Measurements from ENCODE around the gene TRABD2B. TPM values are rescaled to one million over a fixed set of nuclear protein-coding genes. Genes with fewer than 3 reads are reported as not detected.
A peak's percentile ranks its signal among the peaks of the same experiment; 100 is the strongest.

Gene TRABD2B
- total and polyA plus RNA-seq, 2 of the 13 experiments (the other 11 are each of a cell fraction or from before 2014, with no cell fraction given) = 0.04 TPM; not detected in 1

- TF ChIP-seq ARNT (IDR thresholded peaks at IDR 0.05) = no peak
- TF ChIP-seq SKI (IDR thresholded peaks at IDR 0.05; ENCODE audit: partially characterized antibody) = no peak
- no peak for TF ChIP-seq ZBTB39 (CRISPR knock-in tag; IDR thresholded peaks at IDR 0.05)
- no peak for TF ChIP-seq ZNF616 (CRISPR knock-in tag; IDR thresholded peaks at IDR 0.05; ENCODE audit: low read depth)
- TF ChIP-seq IKZF4 (CRISPR knock-in tag; IDR thresholded peaks at IDR 0.05; ENCODE audit: borderline replicate concordance, low read depth, not compliant biosample characterization) = no peak
- TF ChIP-seq MXD4 (CRISPR knock-in tag; IDR thresholded peaks at IDR 0.05) = no peak
- no peak for TF ChIP-seq GABPB1 (CRISPR knock-in tag; IDR thresholded peaks at IDR 0.05)
Measured at GRCh38 chr1:47937586-47938254, 59.5 kb downstream of the TRABD2B start (continued).

GRCh38 chr1:47936916-47937551, 60.2 kb downstream of the TRABD2B start:
- Histone ChIP-seq H3K9me3 (ENCODE audit: low read length) (no peaks in the 10 kb centered on the region), H3K4me1 (ENCODE audit: insufficient read depth, low read length) (peaks cover 35% of the 10 kb centered on the region), H3K36me3 (replicated peaks in 1 of 2; ENCODE audit: control insufficient read depth in 1 of 2, insufficient read depth in 2 of 2, low read length in 2 of 2) (no peaks in the 10 kb centered on the region), H3K9ac (ENCODE audit: insufficient read depth, low read depth, low read length) (no peak overlapping the region), H3K4me3 (replicated peaks in 1 of 3; ENCODE audit: insufficient read depth in 1 of 3, low read depth in 2 of 3, low read length in 3 of 3) (no peak overlapping the region), H2AFZ (ENCODE audit: low read length) (no peak overlapping the region), H3K4me2 (ENCODE audit: low read depth, low read length) (no peak overlapping the region), H4K20me1 (ENCODE audit: insufficient read depth, low read length) (no peaks in the 10 kb centered on the region), H3K27ac (ENCODE audit: extremely low read length, insufficient read depth, low read length) (no peak overlapping the region), H3K79me2 (ENCODE audit: insufficient read depth, low read length) (no peaks in the 10 kb centered on the region), H3K27me3 (ENCODE audit: control insufficient read depth in 1 of 2, insufficient read depth in 2 of 2, low read length in 2 of 2) (peaks cover 0 to 12% of the 10 kb centered on the region in 2 experiments; a peak in 3 of 5 replicates)
- intact Hi-C loops (cut with micrococcal nuclease; ENCODE audit: unreplicated experiment) (no loop called here), in situ Hi-C loops (cut with HindIII; ENCODE audit: extremely low pct_ligation_motif_present, low pct_unique_long_range_greater_than_20kb) (no loop called here)
- FAIRE-seq = no peak
- BruUV-seq (replicated peaks) = no TSS peak
- ATAC-seq = no peak
- ChIA-PET CTCF (ENCODE audit: low intra/inter-chr PET ratio, low total read pairs) (no interaction called here), POLR2A (no interaction called here)
- DNase-seq (ENCODE audit: low spot score) = no peak
- 90% methylated on average over 1 of the region's 1 CpG for WGBS (ENCODE audit: low lambda C conversion rate)
- TF ChIP-seq MTA3 (CRISPR knock-in tag; IDR thresholded peaks at IDR 0.05) = no peak
- TF ChIP-seq MNT (IDR thresholded peaks at IDR 0.05) = peak; percentile 20; the same call in 1 of the 2 replicates
- TF ChIP-seq ZNF17 (CRISPR knock-in tag; IDR thresholded peaks at IDR 0.05) = no peak
- no peak for TF ChIP-seq XBP1 (CRISPR knock-in tag; IDR thresholded peaks at IDR 0.05)
- TF ChIP-seq NKX3-1 (CRISPR knock-in tag; IDR thresholded peaks at IDR 0.05) = no peak
- no peak for TF ChIP-seq ARNTL (CRISPR knock-in tag; IDR thresholded peaks at IDR 0.05)
- no peak for TF ChIP-seq TOPORS (CRISPR knock-in tag; IDR thresholded peaks at IDR 0.05)
- no peak for TF ChIP-seq MIXL1 (CRISPR knock-in tag; IDR thresholded peaks at IDR 0.05)
- TF ChIP-seq ZSCAN22 (CRISPR knock-in tag; IDR thresholded peaks at IDR 0.05) = no peak
- TF ChIP-seq ZNF263 (CRISPR knock-in tag; IDR thresholded peaks at IDR 0.05) = no peak
- no peak for TF ChIP-seq PBX3 (CRISPR knock-in tag; IDR thresholded peaks at IDR 0.05; ENCODE audit: borderline replicate concordance)
- TF ChIP-seq ATAD3A (CRISPR knock-in tag; IDR thresholded peaks at IDR 0.05) = no peak
- peak; percentile 97 for TF ChIP-seq CREB1 (IDR thresholded peaks at IDR 0.05)
- no peak for TF ChIP-seq CREB1 (CRISPR knock-in tag; IDR thresholded peaks at IDR 0.05)
- TF ChIP-seq GABPB1 (CRISPR knock-in tag; IDR thresholded peaks at IDR 0.05) = no peak
